GM19438 (cell line): ENCODE measurements around the gene ATF7.
"Not testable (repeated sequence)": the region's sequence is repeated elsewhere in the genome, so short reads cannot be mapped to it uniquely, and the experiment has no call there.

ENCODE experiments used
- ATAC-seq: cut with Tn5 transposase; IDR thresholded peaks from one replicate; pipeline ENCODE4 v1.9.1; 2021; ENCODE audit warnings: low read depth; ENCODE audit not compliant: unreplicated experiment

The ATF7 gene

DNA sequence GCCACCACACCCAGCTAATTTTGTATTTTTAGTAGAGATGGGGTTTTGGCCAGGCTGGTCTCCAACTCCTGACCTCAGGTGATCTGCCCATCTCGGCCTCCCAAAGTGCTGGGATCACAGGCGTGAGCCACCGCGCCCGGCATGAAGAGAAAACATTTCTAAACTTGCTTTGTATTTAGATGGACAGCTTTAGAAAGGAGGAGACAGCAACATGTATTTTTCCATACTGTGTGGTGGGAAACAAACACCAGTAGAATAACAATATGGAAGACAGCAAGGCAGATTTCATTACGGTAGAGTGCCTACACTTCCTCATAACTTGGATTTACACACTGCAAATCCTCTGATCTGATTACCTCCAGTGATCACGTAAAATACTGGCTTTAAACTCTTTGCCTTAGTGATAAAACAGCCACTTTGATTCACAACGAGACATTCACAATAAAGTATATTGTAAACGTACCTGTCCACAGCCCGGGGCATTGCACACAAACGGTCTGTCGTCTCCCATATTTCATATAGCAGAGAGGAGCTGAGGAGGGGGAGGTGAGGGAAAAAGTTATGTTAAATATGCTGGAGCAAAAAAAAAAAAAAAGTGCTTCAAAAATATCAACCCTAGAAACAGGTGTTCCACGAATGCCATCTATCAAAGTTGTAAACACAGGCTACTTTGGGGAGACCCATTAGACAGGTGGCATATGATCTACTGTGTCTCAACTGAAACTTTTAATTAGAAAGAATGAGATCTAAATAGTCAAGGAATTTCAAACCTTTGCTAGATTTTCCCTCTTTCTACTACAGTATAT lies 25.5 kb downstream of the ATF7 start:
- no peak for ATAC-seq

DNA sequence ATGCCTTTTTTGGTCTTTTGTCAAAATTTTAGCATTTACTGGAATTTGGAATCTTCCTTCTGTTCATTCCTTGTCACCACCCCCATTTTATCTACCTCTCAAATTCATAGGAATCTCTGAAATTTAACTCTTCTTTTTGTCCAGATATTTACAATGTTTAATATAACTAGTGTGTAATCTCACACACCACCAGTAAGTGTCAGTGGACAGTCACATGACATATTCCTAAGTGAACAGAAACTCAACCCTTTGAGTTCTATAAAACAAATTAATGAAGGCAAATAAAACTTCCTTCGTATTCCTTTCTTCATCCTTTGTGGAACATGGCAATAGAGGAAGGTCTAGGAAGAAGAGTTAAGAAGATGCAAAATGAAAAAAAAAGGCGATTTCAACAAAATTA lies 26.6 kb downstream of the ATF7 start:
- ATAC-seq: no peak

DNA sequence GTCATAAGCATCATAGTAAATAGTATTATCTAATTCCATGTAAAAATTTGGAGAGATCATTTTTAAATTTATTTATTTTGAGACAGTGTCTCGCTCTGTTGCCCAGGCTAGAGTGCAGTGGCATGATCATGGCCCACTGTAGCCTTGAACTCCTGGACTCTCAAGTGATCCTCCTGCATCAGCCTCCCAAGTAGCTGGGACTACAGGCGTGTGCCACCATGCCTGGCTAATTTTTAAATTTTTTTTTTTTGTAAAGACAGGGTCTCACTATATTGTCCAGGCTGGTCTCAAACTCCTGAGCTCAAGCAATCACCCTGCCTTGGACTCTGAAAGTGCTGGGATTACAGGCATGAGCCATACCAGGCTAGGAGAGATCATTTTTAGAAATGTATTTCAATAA lies 27.2 kb downstream of the ATF7 start:
- not testable (repeated sequence) for ATAC-seq

DNA sequence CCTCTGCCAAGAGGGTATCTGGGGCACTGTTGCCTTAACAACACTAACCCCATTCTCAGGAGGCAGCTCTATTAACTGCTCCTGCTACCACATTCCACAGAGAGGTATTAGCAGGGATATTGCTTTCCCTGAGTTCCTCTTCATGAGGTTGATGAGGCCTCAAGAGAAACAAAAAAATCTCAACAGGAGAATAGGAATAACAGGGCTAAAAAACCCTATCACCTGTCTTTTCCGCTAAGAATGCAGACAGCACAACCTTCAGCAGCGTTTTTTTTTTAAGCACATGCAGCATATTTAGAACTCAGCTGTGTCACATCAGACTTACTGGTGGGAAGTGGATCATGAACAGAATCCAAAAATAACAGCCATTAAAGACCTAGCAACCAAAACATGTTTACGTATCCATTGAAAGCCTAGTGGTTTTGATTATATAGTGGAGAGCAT lies 29.2 kb downstream of the ATF7 start:
- no peak for ATAC-seq

DNA sequence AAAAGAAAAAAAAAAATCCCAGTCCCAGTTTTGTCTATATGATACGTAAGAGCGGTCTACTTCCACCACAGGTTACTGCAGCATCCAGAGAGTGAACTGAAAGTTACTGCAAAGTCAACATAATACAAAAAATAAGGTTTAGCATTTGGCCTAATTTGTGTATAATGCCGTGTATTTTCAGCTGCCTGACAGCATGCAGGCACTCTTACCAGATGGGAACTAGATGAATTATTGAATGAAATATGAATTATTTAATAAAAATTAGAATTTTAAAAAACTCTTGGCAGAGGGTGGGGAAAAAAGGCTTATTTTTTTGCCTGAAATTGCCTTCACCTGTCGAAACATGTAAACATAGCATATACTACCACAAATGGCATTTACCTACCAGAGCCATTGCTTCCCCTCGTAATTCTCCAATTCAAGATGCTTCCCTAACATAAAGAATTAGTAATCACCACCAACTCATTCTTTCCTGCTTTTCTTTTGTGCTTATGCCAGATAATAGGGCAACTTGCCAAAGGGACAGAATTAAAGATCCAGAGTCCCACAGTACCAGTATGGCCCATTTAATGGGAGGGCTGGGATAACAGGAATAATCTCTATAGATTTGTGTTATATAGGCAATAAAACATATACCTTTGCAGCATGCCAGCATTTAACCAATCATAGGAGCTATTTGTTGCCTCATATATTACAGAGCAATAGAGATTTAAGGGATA lies 31.1 kb downstream of the ATF7 start:
- no peak for ATAC-seq

DNA sequence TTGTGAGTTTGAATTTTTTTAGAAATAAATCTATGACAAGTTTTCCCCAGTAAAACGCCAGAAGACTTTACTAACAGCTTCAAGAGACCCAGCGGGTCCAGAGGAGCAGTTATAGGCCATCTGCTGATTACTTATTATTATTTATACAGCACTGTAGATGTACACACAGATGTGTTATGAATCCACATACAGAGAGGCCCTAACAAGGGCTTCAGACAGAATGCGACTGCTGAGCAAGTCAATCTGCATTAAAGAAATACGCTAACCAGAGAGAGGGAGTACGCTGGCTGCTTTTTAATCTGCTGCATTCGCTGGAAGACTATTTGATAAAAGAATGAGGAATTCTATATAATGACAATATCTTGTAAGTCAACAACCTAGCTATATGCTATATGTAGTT lies 32.5 kb downstream of the ATF7 start:
- ATAC-seq: no peak

DNA sequence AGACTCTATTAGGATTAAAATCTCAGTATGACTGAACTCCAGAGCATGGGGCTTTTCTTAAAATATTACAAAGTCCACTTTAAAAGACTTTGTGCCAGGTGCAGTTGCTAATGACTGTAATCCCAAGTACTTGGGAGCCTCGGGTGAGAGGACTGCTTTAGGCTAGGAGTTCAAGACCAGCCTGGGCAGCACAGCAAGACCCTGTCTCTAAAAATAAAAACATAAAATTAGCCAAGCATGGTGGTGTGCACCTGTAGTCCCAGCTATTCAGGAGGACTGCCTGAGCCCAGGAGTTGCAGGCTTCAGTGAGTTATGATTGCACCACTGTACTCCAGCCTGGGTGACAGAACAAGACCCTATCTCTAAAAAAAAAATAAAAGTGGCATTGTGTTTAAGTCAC lies 33.2 kb downstream of the ATF7 start:
- no peak for ATAC-seq

DNA sequence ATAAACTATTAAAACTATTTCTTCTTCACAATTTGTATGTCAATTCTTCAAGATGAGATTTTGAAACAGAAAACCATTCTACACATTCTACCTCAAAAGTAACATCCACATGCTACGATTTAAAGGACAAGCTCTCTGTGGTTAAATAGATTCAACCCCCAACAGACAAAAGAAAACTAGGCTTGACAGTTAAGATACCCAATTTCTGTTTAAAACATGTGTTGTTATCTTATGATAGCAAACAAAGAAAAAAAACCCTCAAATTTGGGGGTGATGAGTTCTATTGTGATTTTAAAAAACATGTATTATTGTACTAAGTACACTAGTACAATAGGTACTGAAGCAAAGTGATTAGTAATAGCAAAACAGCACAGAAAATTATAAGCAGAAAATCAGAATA lies 33.8 kb downstream of the ATF7 start:
- no peak for ATAC-seq

DNA sequence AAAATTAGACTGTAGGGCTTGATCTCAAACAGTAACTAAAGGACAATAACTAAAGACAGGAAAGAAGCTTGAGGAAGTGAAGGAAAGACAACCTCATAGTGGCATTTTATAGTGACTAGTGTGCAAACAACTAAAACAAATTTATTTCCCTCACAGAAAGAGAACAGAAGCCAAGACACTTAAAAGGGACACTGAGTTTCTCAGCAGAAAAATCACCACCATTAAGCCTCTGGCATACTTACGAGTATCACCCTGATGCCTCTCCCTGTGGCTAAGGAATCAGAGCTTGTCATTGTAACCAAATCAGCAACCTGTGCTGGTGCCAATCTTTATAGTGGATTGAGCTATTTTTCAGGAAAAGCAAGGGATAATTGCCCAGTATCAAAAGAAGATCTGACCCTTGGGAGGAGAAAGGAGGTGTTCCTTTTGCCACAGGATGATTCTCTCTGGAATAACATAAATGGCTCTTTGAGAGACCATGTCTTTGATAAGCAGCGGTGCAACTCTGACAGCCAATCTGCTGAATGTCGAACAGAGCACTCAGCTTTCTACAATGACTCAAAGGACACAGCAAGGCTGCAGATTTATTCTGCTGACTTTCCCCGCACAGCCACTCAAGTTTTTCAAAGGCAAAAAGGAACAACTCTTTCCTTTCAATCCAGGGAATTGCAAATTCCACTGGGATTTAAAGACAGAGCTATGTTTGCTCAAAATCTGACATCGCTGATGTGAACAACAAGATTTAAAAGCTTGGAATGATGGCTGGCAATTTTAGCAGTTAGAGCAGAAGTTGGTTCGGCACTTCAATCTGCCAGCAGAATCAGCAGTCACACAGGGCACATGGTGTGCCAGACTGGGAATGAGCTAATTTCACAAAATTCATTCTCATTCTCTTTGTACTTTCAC lies 34.6 kb downstream of the ATF7 start:
- no peak for ATAC-seq

DNA sequence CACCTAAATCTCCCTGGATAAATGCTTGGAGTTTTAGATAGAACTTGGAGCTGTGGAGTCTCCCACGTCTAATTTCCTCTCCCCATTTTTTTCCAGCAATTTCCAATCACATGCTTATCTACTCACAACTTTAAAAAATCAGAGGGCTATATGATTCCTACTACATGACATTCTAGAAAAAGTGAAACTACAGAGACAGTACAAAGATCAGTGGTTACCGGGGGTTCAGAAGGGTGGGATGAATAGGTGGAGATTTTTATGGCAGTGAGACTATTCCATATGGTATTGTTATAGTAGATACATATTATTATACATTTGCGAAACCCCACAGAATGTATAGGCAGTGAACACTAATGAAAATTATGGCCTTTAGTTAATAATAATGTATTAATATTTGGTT lies 35.5 kb downstream of the ATF7 start:
- no peak for ATAC-seq

DNA sequence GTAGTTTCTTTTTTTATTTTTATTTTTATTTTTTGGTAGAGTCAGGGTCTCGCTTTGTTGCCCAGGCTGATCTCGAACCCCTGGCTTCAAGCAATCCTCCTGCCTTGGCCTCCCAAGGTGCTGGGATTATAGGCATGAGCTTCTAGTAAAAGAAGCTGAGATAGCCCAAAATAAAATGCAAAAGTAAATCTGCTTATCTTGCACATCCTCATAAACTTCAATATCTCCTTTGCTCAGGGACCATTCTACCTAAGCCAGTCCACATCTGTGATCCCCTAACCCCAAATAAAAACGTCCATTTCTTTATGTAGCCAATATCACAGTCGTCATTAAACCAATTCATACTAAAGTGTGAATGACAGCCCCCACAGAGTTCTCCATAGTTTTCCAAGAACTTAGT lies 36.3 kb downstream of the ATF7 start:
- ATAC-seq: no peak

DNA sequence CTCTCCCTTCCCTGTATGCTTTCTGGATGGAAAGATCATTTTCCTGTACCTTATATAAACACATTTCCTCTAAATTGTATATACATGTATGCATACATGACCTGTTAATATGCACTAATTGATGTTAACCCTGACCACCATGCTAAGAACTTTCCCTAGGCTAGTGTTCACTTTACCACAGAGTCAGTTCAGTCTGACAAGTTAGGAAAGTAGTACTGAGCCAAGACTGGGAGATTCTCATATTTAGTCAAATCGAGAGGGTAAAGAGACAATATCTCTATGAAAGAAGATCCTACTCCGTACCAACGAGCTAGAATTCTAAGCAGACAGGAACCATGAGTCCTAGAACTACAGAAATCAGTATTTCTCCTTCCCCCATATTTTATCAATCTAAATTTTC lies 36.8 kb downstream of the ATF7 start:
- ATAC-seq: no peak

DNA sequence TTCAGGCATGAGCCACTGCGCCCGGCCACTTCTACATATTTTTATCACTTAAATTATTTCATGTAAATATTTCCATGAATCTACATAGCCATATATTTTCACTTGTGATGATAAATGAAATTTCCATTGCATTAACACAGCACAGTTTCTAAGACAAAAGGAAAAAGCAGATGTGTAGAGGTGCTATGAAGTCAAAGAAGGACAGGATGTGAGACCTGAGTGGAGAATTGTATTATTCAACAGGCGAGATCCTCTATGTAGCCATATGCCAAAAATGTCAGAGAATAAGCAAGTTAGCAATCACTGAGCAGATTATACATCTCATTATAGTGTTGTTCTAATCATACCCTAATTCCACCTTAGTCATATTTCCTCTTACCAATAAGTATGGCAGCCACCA lies 38.1 kb downstream of the ATF7 start:
- ATAC-seq: no peak

DNA sequence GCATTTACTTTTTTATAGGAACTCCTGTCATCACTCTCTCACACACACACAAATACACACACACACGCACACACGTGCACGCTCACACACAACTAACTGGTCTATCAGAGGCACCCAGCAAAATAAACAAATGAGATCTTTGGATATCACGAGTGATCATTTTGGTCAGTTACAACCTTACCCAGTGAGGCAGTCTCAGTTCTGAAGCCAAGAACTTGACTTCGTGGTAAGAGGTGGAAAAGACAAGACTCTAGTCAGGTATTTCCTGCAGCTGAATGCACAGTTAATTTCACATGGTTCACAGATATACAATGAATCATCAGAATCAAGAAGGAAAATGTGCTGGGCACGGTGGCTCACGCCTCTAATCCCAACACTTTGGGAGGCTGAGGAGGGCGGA lies 39.4 kb downstream of the ATF7 start:
- ATAC-seq: no peak

DNA sequence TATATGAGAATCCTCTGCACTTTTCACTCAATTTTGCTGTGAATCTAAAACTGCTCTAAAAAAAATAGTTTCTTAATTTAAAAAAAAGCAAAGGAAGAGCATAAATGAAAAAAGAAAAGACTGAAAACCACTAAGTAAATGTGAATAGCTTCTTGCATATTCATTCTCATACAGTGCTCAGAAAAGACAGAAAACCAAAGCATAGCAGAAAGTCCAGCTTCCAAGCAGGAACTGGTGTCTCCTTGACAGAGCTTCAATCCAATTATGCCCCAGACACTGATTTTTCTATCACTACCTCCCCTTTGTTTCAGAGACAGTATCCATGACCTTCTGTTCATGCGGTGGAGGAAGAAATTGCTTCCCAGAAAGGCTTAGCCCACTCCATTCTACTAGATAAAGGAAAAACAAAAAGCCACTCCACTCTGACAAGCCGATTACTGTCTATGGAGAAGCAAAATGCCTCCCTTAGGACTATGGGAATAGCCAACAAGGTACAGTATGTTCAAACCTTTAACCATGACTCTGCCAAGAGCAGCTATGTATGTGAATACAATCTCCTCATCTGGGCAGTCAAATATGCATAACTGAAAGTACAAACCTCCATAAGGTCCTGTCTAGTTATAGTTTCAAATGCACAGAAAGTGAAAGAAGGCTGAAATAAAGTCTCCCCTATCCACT lies 40.6 kb downstream of the ATF7 start:
- no peak for ATAC-seq

DNA sequence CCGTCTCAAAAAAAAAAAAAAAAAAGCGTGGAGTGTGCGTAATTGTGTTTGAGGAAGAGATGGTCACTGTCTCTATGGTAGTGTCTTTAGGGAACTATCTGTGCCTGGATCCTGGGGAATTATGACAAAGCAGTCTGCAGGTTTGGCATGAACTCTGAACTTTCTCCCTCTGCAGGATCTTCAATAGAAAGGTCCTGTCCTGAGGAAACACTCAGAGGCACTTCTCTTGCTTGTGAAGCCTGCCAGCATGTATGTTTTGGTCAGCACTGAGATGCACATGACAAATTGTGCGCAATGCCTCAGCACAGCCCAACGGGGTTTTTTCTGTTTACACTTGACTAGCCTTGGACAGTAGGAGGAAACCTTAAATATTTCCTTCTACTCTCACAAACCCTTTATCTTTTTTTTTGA lies 46.6 kb downstream of the ATF7 start:
- no peak for ATAC-seq

DNA sequence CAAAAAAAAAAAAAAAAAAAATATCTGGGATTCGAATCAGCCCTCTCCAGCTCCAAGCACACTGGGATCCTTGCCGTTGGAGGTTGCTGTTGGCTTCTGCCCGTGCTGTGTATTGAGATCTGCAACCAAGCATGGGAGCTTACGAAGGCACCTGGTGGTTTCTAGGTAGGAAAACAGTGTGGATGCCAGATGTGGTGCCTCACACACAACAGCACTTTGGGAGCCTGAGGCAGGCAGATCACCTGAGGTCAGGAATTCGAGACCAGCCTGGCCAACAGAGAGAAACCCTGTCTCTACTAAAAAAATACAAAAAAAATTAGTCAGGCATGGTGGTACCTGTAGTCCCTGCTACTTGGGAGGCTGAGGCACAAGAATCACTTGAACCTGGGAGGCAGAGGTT lies 47.4 kb downstream of the ATF7 start:
- ATAC-seq: no peak

DNA sequence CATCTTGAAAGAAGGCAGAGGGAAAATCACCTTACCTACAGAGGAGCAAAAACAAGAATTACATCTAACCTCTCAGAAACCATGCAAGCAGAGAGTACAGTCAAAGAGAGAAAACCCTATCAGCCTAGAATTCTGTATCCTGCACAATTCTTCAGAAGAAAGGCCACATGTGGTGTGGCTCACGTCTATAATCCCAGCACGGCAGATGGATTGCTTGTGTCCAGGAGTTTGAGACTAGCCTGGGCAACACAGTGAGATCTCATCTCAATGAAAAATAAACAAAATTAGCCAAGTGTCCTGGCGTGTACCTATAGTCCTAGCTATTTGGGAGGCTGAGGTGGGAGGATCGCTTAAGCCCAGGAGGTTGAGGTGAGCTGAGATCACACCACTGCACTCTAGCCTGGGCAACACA lies 48.2 kb downstream of the ATF7 start:
- no peak for ATAC-seq

DNA sequence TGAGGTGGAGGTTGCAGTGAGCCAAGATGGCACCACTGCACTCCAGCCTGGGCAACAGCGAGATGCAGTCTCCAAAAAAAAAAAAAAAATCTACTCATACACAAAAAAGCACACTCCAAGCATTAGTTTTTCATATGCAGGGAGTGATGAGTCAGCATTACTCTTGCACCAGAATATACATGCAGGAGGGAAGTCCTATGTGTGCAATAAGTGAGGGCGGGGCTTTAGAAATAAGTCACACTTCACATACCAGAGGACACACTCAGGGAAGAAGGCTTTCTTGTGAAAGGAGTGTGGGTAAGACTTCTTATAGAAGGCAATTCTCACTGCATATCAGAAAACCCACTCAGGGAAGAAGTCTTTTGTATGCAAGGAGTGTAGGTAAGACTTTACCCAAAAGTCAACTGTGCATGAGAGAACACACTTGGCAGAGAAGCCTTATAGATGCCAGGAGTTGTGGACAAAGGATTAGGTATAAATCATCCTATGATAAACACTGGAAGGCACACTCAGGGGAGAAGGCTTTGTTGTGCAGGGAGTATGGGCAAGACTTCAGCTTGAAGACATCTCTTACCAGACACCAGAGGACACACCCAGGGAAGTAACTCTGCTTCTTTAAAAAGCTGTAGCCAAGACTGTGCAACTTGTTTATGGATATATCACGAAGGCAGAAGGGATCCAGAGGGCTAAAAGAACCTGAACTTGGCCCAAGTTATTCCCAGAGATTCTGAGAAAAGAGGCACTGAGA lies 50.5 kb downstream of the ATF7 start:
- ATAC-seq: no peak
